HepG2 (cell line): ENCODE measurements around the gene SLC1A2. TPM values are rescaled to one million over a fixed set of nuclear protein-coding genes. Genes with fewer than 3 reads are reported as not detected.

Experiments used
- AGO2 ChIP-seq: fragments of 200-400 bp; formaldehyde crosslinking; optimal IDR thresholded peaks from 2 replicates; pipeline ENCODE3; 2017; ENCODE audit warnings: mild to moderate bottlenecking, low read depth, low read length, moderate library complexity
- CEBPB ChIP-seq: IDR thresholded peaks from 2 replicates; pipeline ENCODE4 v1.6.1; 2011; ENCODE audit warnings: low read depth, low read length, improper control_type of control experiment, borderline replicate concordance
- EP300 ChIP-seq, 3 experiments: sonication (generic) in 1 of 3; formaldehyde crosslinking in 1 of 3; IDR thresholded peaks; 2 replicates each; pipeline versions ENCODE4 v1.5.1 to v1.6.1; 2011 to 2020; ENCODE audit warnings: low read depth in 2 of 3, low read length in 2 of 3, borderline replicate concordance in 1 of 3, improper control_type of control experiment in 1 of 3, mild to moderate bottlenecking in 1 of 3, missing genetic modification reagents in 1 of 3, moderate library complexity in 1 of 3
- KLF12 ChIP-seq: sonication (generic); formaldehyde crosslinking; IDR thresholded peaks from 2 replicates; pipeline ENCODE4 v1.4.0; 2020; ENCODE audit warnings: missing genetic modification reagents, borderline replicate concordance
- MAFK ChIP-seq, 2 experiments: IDR thresholded peaks in 1 of 2; conservative IDR thresholded peaks in 1 of 2; 2 replicates each; pipeline ENCODE4 v1.6.1; 2011; ENCODE audit warnings: improper control_type of control experiment in 2 of 2, low read length in 2 of 2
- MIER3 ChIP-seq: IDR thresholded peaks from 2 replicates; pipeline ENCODE4 v1.6.1; 2016; ENCODE audit warnings: missing compliant biosample characterization, borderline replicate concordance
- RELA ChIP-seq: sonication (generic); formaldehyde crosslinking; IDR thresholded peaks from 2 replicates; pipeline ENCODE4 v1.4.0; 2020; ENCODE audit warnings: missing genetic modification reagents
- TAF1 ChIP-seq: sonication (generic); formaldehyde crosslinking; IDR thresholded peaks from 2 replicates; pipeline ENCODE4 v1.4.0; 2020; ENCODE audit warnings: missing genetic modification reagents
- YY1 ChIP-seq: IDR thresholded peaks from 2 replicates; pipeline ENCODE4 v1.6.1; 2011; ENCODE audit warnings: low read length, low read depth, moderate library complexity, mild to moderate bottlenecking; ENCODE audit not compliant: insufficient read depth, insufficient replicate concordance
- ZFP41 ChIP-seq: sonication (generic); formaldehyde crosslinking; IDR thresholded peaks from 2 replicates; pipeline ENCODE4 v1.4.0; 2020; ENCODE audit warnings: mild to moderate bottlenecking, missing genetic modification reagents, borderline replicate concordance
- ZIK1 ChIP-seq: sonication (generic); formaldehyde crosslinking; IDR thresholded peaks from 2 replicates; pipeline ENCODE4 v1.5.0; 2020; ENCODE audit warnings: mild to moderate bottlenecking, low read depth, missing genetic modification reagents, borderline replicate concordance
- ZNF20 ChIP-seq: sonication (generic); formaldehyde crosslinking; IDR thresholded peaks from 2 replicates; pipeline ENCODE4 v1.4.0; 2020; ENCODE audit warnings: mild to moderate bottlenecking, moderate library complexity, missing genetic modification reagents
- ZNF331 ChIP-seq: sonication (generic); formaldehyde crosslinking; IDR thresholded peaks from 2 replicates; pipeline ENCODE4 v1.4.0; 2020; ENCODE audit warnings: missing genetic modification reagents
- ZNF350 ChIP-seq: sonication (generic); formaldehyde crosslinking; IDR thresholded peaks from 2 replicates; pipeline ENCODE4 v1.4.0; 2020; ENCODE audit warnings: mild to moderate bottlenecking, low read depth, missing genetic modification reagents, borderline replicate concordance
- ZNF629 ChIP-seq: sonication (generic); formaldehyde crosslinking; conservative IDR thresholded peaks from 2 replicates; pipeline ENCODE4 v1.5.0; 2020; ENCODE audit warnings: missing genetic modification reagents
- ZNF713 ChIP-seq: sonication (generic); formaldehyde crosslinking; IDR thresholded peaks from 2 replicates; pipeline ENCODE4 v1.4.0; 2020; ENCODE audit warnings: mild to moderate bottlenecking, missing genetic modification reagents
- ZSCAN12 ChIP-seq: sonication (generic); formaldehyde crosslinking; IDR thresholded peaks from 2 replicates; pipeline ENCODE4 v1.9.0; 2021; ENCODE audit warnings: mild to moderate bottlenecking, missing genetic modification reagents
- polyA plus RNA-seq, 8 experiments: library from polyadenylated mRNA; depleted of rRNA in 3 of 8; stranded (reverse) in 7 of 8; unstranded in 1 of 8; fragments of >200 nt; fragmentation: Illumina TruSeq in 4 of 8; extraction: Trizol in 4 of 8; gene quantifications; 2 replicates each; pipeline versions ENCODE4 v1.2.1 to v1.2.3, GENCODE V29; 2011 to 2016; ENCODE audit warnings: low read depth in 4 of 8, missing spikeins in 1 of 8, mixed read lengths in 1 of 8; ENCODE audit not compliant: insufficient read depth in 1 of 8
- total RNA-seq, 5 experiments: library from RNA; depleted of rRNA; stranded (reverse); fragments of >200 nt; fragmentation: Illumina TruSeq; extraction: Trizol; gene quantifications; 2 replicates each; pipeline ENCODE4 v1.2.3, GENCODE V29; 2016; ENCODE audit warnings: low read depth in 1 of 5
- TF ChIP-seq, protein P1 (sequence below): IDR thresholded peaks from 2 replicates; pipeline ENCODE4 v1.6.1; 2018; ENCODE audit warnings: missing genetic modification reagents, mild to moderate bottlenecking, missing compliant biosample characterization
- TF ChIP-seq, protein P2 (sequence below): sonication (generic); formaldehyde crosslinking; IDR thresholded peaks from 2 replicates; pipeline ENCODE4; 2020; ENCODE audit warnings: missing genetic modification reagents, mild to moderate bottlenecking, borderline replicate concordance
- TF ChIP-seq, protein P3 (sequence below): sonication (generic); formaldehyde crosslinking; IDR thresholded peaks from 2 replicates; pipeline ENCODE4 v1.8.0; 2023; ENCODE audit warnings: mild to moderate bottlenecking, missing genetic modification reagents

Gene SLC1A2
- total and polyA plus RNA-seq, 2 of the 13 experiments (the other 11 are each of a cell fraction or from before 2014, with no cell fraction given), result 23.2 to 43.2 TPM

DNA sequence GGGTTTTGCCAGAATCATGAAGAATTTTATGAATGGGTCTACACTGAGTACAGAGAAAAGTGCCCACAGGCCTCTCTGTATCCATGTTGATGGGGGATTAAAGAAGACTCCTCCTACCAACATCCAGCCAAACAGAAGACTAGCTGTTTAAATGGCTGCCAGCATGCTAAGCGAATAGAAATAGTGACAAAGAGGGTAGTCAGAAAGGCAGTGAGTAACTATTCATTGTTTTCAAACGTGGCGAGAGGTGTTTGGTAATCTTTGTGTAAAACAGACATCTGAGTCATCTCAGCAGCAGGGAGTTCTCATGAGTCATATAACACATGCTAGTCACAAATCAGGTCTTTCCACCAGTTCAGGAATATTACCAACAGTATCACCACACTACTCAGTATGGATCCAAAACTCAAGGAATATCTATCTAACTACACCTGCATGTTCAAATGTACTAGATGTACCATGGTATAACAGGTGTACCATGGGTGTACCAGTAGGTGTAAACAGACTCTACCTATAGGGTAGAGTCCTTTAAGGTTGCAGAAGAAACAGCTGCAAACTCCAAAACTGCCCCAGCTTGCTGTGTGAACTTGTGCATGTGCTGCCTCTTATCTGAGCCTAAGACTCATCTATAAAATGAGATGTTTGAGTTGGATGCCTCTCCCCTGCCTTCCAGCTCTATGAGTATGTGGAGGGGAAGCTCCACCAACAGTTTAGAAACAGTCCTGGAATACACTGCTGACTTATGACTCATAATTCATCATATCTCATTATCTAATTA is 82.0 kb downstream of the SLC1A2 start (continued):
- peak; percentile 37 to 44; a peak in 3 of 4 replicates for TF ChIP-seq MAFK (conservative IDR thresholded peaks at IDR 0.05 in 1 of 2, IDR thresholded peaks at IDR 0.05 in 1 of 2; ENCODE audit: low read length in 2 of 2)
- TF ChIP-seq RELA, result no peak
- no peak for TF ChIP-seq TAF1 (CRISPR knock-in tag)
- TF ChIP-seq, protein P1, sequence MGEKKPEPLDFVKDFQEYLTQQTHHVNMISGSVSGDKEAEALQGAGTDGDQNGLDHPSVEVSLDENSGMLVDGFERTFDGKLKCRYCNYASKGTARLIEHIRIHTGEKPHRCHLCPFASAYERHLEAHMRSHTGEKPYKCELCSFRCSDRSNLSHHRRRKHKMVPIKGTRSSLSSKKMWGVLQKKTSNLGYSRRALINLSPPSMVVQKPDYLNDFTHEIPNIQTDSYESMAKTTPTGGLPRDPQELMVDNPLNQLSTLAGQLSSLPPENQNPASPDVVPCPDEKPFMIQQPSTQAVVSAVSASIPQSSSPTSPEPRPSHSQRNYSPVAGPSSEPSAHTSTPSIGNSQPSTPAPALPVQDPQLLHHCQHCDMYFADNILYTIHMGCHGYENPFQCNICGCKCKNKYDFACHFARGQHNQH (CRISPR knock-in tag), result peak; percentile 31; the same call in 1 of the 2 replicates
- TF ChIP-seq, protein P2, sequence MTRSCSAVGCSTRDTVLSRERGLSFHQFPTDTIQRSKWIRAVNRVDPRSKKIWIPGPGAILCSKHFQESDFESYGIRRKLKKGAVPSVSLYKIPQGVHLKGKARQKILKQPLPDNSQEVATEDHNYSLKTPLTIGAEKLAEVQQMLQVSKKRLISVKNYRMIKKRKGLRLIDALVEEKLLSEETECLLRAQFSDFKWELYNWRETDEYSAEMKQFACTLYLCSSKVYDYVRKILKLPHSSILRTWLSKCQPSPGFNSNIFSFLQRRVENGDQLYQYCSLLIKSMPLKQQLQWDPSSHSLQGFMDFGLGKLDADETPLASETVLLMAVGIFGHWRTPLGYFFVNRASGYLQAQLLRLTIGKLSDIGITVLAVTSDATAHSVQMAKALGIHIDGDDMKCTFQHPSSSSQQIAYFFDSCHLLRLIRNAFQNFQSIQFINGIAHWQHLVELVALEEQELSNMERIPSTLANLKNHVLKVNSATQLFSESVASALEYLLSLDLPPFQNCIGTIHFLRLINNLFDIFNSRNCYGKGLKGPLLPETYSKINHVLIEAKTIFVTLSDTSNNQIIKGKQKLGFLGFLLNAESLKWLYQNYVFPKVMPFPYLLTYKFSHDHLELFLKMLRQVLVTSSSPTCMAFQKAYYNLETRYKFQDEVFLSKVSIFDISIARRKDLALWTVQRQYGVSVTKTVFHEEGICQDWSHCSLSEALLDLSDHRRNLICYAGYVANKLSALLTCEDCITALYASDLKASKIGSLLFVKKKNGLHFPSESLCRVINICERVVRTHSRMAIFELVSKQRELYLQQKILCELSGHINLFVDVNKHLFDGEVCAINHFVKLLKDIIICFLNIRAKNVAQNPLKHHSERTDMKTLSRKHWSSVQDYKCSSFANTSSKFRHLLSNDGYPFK (CRISPR knock-in tag), result no peak
- no peak for TF ChIP-seq ZSCAN12
- no peak for TF ChIP-seq ZNF20 (CRISPR knock-in tag)
- no peak for TF ChIP-seq ZNF350 (CRISPR knock-in tag)
- no peak for TF ChIP-seq ZIK1 (CRISPR knock-in tag)
- TF ChIP-seq KLF12 (CRISPR knock-in tag), result no peak
- no peak for TF ChIP-seq MIER3 (CRISPR knock-in tag)
- no peak for TF ChIP-seq ZFP41 (CRISPR knock-in tag)
- TF ChIP-seq EP300 (IDR thresholded peaks at IDR 0.05; ENCODE audit: low read depth in 2 of 2, low read length in 2 of 2), result peak in 1 of 2 experiments; percentile 44; a peak in 1 of 4 replicates
- TF ChIP-seq EP300 (CRISPR knock-in tag; IDR thresholded peaks at IDR 0.05; ENCODE audit: borderline replicate concordance), result no peak; the same call in 1 of the 2 replicates
- TF ChIP-seq ZNF629 (CRISPR knock-in tag), result no peak
- TF ChIP-seq YY1, result peak; percentile 16
- TF ChIP-seq ZNF331 (CRISPR knock-in tag), result peak; percentile 34; the same call in 1 of the 2 replicates
- TF ChIP-seq CEBPB, result peak; percentile 64; the same call in 1 of the 2 replicates
- TF ChIP-seq, protein P3, sequence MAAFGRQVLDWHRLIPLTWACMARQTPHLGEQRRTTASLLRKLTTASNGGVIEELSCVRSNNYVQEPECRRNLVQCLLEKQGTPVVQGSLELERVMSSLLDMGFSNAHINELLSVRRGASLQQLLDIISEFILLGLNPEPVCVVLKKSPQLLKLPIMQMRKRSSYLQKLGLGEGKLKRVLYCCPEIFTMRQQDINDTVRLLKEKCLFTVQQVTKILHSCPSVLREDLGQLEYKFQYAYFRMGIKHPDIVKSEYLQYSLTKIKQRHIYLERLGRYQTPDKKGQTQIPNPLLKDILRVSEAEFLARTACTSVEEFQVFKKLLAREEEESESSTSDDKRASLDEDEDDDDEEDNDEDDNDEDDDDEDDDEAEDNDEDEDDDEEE (CRISPR knock-in tag), result no peak
- no peak for TF ChIP-seq AGO2
- no peak for TF ChIP-seq ZNF713
